B cell (primary cell): ENCODE measurements around the gene TCEAL2. TPM values are rescaled to one million over a fixed set of nuclear protein-coding genes. Genes with fewer than 3 reads are reported as not detected.
"Not testable (repeated sequence)": the region's sequence is repeated elsewhere in the genome, so short reads cannot be mapped to it uniquely, and the experiment has no call there.

Experiments used
- ATAC-seq: fragments of 200-7000 bp; cut with Tn5 transposase; one replicate; pipeline ENCODE4 v1.10.0; 2021; ENCODE audit warnings: low read depth, mild to moderate bottlenecking, moderate number of reproducible peaks, moderate library complexity
- CTCF ChIA-PET: fragments of 350-600 bp; sonication (Branson Sonifier 250); formaldehyde crosslinking; loops from one replicate; lab custom pipeline; 2021; ENCODE audit warnings: antibody characterized with exemption, inconsistent platforms; lab: Charles Lee
- POLR2A ChIA-PET: fragments of 350-600 bp; sonication (Branson Sonifier 250); formaldehyde crosslinking; loops from one replicate; lab custom pipeline; 2021; ENCODE audit warnings: antibody characterized with exemption; lab: Charles Lee
- DNase-seq: peaks from one replicate; pipeline ENCODE4 v3.0.0; 2013
- H2AFZ ChIP-seq: 2 replicates; pipeline ENCODE4 v1.6.1; 2012; ENCODE audit warnings: mild to moderate bottlenecking, low read depth, low read length; ENCODE audit not compliant: insufficient read depth, poor library complexity, severe bottlenecking
- H3K27ac ChIP-seq, 2 donors: 1 replicate in 1 of 2; 2 replicates in 1 of 2; pipeline ENCODE4 v1.5.1; 2012 to 2013; ENCODE audit warnings: low read length in 2 of 2, mild to moderate bottlenecking in 2 of 2, moderate library complexity in 1 of 2
- H3K27me3 ChIP-seq, 4 experiments: fragments of 200-600 bp in 1 of 4; sonication (generic) in 1 of 4; replicated peaks in 1 of 4; 1 replicate in 2 of 4; 2 replicates in 2 of 4; pipeline versions ENCODE4 v1.6.1 to v1.7.0; 2013 to 2016; ENCODE audit warnings: low read length in 3 of 4, mild to moderate bottlenecking in 2 of 4, mixed read lengths in 1 of 4, moderate library complexity in 1 of 4; ENCODE audit not compliant: insufficient read depth in 4 of 4, control insufficient read depth in 3 of 4; ENCODE audit errors: control extremely low read depth in 1 of 4
- H3K36me3 ChIP-seq, 2 experiments: replicated peaks in 1 of 2; 1 replicate in 1 of 2; 2 replicates in 1 of 2; pipeline versions ENCODE4 v1.6.1 to v1.7.1; 2013; ENCODE audit warnings: low read length in 1 of 2; ENCODE audit not compliant: insufficient read depth in 2 of 2, control insufficient read depth in 1 of 2; ENCODE audit errors: control extremely low read depth in 1 of 2, extremely low read depth in 1 of 2
- H3K4me1 ChIP-seq, 2 donors: fragments of 200-600 bp in 1 of 2; sonication (generic) in 1 of 2; 1 replicate in 1 of 2; 2 replicates in 1 of 2; pipeline versions ENCODE4 v1.5.1 to v1.6.1; 2013 to 2017; ENCODE audit warnings: low read length in 2 of 2; ENCODE audit not compliant: control insufficient read depth in 2 of 2, insufficient read depth in 2 of 2
- H3K4me2 ChIP-seq: replicated peaks from 2 replicates; pipeline ENCODE3; 2012; ENCODE audit warnings: mild to moderate bottlenecking, low read depth, low read length; ENCODE audit not compliant: poor library complexity, severe bottlenecking
- H3K4me3 ChIP-seq, 5 experiments: fragments of 200-600 bp in 1 of 5; sonication (generic) in 1 of 5; 1 replicate in 3 of 5; 2 replicates in 2 of 5; pipeline versions ENCODE4 v1.5.1 to v1.7.0; 2011 to 2016; ENCODE audit warnings: low read length in 4 of 5, mild to moderate bottlenecking in 4 of 5, low read depth in 2 of 5, control low read depth in 1 of 5, moderate library complexity in 1 of 5; ENCODE audit not compliant: insufficient read depth in 1 of 5; ENCODE audit errors: control extremely low read depth in 1 of 5, extremely low read depth in 1 of 5
- H3K79me2 ChIP-seq: fragments of 200-600 bp; sonication (generic); one replicate; pipeline ENCODE4 v1.6.0; 2016; ENCODE audit warnings: low read length; ENCODE audit not compliant: control insufficient read depth, insufficient read depth
- H3K9ac ChIP-seq: fragments of 200-600 bp; sonication (generic); 2 replicates; pipeline ENCODE4 v1.6.1; 2017; ENCODE audit warnings: mild to moderate bottlenecking, low read length, moderate library complexity
- H3K9me3 ChIP-seq, 3 donors: one replicate each; pipeline versions ENCODE4 v1.6.1 to v1.7.1; 2013; ENCODE audit warnings: low read length in 2 of 3; ENCODE audit not compliant: control insufficient read depth in 2 of 3, insufficient read depth in 1 of 3; ENCODE audit errors: control extremely low read depth in 1 of 3
- H4K20me1 ChIP-seq: 2 replicates; pipeline ENCODE4 v1.6.0; 2012; ENCODE audit warnings: mild to moderate bottlenecking, low read length; ENCODE audit not compliant: insufficient read depth, control insufficient read depth, poor library complexity, severe bottlenecking
- H3K27ac Mint-ChIP-seq: one replicate; pipeline ENCODE4 v1.8.0; 2021; ENCODE audit warnings: mixed read lengths
- H3K27me3 Mint-ChIP-seq: one replicate; pipeline ENCODE4 v1.8.0; 2021; ENCODE audit warnings: mixed read lengths
- H3K4me1 Mint-ChIP-seq: one replicate; pipeline ENCODE4 v1.8.0; 2021; ENCODE audit warnings: mixed read lengths
- H3K4me3 Mint-ChIP-seq: one replicate; pipeline ENCODE4 v1.8.0; 2021; ENCODE audit warnings: mixed read lengths
- H3K9me3 Mint-ChIP-seq: one replicate; pipeline ENCODE4 v1.8.0; 2022; ENCODE audit warnings: mixed read lengths; ENCODE audit not compliant: insufficient read depth
- EZH2 ChIP-seq: IDR thresholded peaks from 2 replicates; pipeline ENCODE4 v1.6.1; 2012; ENCODE audit warnings: borderline replicate concordance, low read depth, mild to moderate bottlenecking, moderate library complexity, low read length; ENCODE audit not compliant: insufficient read depth, poor library complexity, severe bottlenecking
- WGBS: methylation state at CpG from one replicate; pipeline ENCODE4 v1.1.5; 2013; ENCODE audit warnings: missing lambda C conversion rate; ENCODE audit not compliant: insufficient coverage; 5-methylcytosine and 5-hydroxymethylcytosine counted together
- intact Hi-C: fragments of 100-400 bp; cut with micrococcal nuclease; formaldehyde crosslinking; loops from one replicate; pipeline ENCODE4 v1.10.0; 2022
- polyA plus RNA-seq: library from polyadenylated mRNA; depleted of rRNA; stranded (reverse); fragments of >200 nt; gene quantifications from 2 replicates; pipeline ENCODE4 v1.2.3, GENCODE V29; 2012
- total RNA-seq, 2 donors: library from RNA; stranded (reverse); fragments of 120-200 nt in 1 of 2; gene quantifications; 1 replicate in 1 of 2; 2 replicates in 1 of 2; pipeline versions ENCODE4 v1.2.3 to v1.2.4, GENCODE V29; 2013 to 2022
- TF ChIP-seq, protein P1 (sequence below): fragments of 200-600 bp; IDR thresholded peaks from one replicate; pipeline ENCODE4 v1.8.0; 2022; ENCODE audit warnings: antibody characterized with exemption, mild to moderate bottlenecking

The TCEAL2 gene
- total and polyA plus RNA-seq, 2 donors (not counting 1 experiment from before 2014, with no cell fraction given), result not detected

DNA sequence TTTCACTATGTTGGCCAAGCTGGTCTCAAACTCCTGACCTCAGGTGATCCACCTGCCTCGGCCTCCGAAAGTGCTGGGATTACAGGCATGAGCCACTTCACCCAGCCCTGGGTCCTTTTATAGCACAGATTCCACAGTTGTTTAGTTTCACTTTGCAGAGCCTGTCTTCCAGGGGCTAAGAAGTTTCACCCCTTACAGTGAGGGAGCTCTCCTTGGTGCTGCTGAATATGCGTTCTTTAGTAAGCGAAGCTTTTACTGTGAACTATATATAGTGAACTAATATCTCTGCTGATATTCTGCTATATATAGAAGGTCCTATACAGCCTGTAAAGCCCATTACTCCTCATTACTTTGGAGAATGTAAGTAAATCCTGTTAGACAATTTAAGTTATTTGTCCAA lies 12.6 kb downstream of the TCEAL2 start:
- CTCF ChIA-PET, result no interaction called here
- Histone ChIP-seq H3K9me3 (no peaks in the 10 kb centered on the region), H3K79me2 (no peaks in the 10 kb centered on the region), H4K20me1 (no peaks in the 10 kb centered on the region), H3K4me1 (no peaks in the 10 kb centered on the region), H3K27ac (no peak overlapping the region), H3K4me3 (no peak overlapping the region), H3K9ac (no peak overlapping the region), H2AFZ (no peak overlapping the region), H3K27me3 (no peaks in the 10 kb centered on the region), H3K36me3 (no peaks in the 10 kb centered on the region), H3K4me2 (no peak overlapping the region)
- intact Hi-C loops, result no loop called here
- WGBS, result no CpG with 5 or more reads among the region's 4 CpGs
- Mint-ChIP-seq H3K4me3 (no peak overlapping the region), H3K9me3 (no peaks in the 10 kb centered on the region), H3K27ac (no peak overlapping the region), H3K27me3 (peaks cover 6% of the 10 kb centered on the region), H3K4me1 (no peaks in the 10 kb centered on the region)
- no peak for DNase-seq
- POLR2A ChIA-PET, result no interaction called here
- no peak for ATAC-seq
- TF ChIP-seq, protein P1, sequence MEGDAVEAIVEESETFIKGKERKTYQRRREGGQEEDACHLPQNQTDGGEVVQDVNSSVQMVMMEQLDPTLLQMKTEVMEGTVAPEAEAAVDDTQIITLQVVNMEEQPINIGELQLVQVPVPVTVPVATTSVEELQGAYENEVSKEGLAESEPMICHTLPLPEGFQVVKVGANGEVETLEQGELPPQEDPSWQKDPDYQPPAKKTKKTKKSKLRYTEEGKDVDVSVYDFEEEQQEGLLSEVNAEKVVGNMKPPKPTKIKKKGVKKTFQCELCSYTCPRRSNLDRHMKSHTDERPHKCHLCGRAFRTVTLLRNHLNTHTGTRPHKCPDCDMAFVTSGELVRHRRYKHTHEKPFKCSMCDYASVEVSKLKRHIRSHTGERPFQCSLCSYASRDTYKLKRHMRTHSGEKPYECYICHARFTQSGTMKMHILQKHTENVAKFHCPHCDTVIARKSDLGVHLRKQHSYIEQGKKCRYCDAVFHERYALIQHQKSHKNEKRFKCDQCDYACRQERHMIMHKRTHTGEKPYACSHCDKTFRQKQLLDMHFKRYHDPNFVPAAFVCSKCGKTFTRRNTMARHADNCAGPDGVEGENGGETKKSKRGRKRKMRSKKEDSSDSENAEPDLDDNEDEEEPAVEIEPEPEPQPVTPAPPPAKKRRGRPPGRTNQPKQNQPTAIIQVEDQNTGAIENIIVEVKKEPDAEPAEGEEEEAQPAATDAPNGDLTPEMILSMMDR, result no peak
- no peak for TF ChIP-seq EZH2

DNA sequence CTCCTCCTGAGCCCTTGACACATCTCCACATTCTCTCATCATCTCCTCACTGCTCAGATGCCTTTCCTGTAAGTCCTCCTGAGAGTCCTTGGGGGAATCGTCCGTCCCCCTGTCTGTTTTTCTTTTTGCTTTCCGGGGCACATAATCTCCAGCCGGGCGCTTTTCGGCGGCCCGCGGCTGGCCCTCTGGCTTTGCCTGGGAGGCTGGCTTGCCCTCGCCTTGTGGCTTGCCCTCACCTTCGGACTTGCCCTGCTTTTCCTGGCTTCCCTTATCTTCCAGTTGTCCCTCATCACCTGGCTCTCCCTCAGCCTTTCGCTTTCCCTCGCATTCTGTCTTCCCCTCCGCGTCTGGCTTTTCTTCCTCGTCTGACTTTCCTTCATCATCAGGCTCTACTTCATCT lies 15.4 kb downstream of the TCEAL2 start:
- H3K4me3 ChIP-seq, DNase-seq, POLR2A ChIA-PET, H3K4me2 ChIP-seq, H3K4me3 Mint-ChIP-seq, H3K79me2 ChIP-seq, H3K9ac ChIP-seq, CTCF ChIA-PET, H2AFZ ChIP-seq, H4K20me1 ChIP-seq, H3K9me3 Mint-ChIP-seq, H3K36me3 ChIP-seq, ATAC-seq, H3K4me1 Mint-ChIP-seq, H3K27ac Mint-ChIP-seq, H3K27me3 ChIP-seq, H3K27ac ChIP-seq, H3K4me1 ChIP-seq, H3K9me3 ChIP-seq, intact Hi-C loops: not testable (repeated sequence)
- H3K27me3 Mint-ChIP-seq, result peaks cover 20% of the 10 kb centered on the region
- WGBS, result no CpG with 5 or more reads among the region's 16 CpGs

DNA sequence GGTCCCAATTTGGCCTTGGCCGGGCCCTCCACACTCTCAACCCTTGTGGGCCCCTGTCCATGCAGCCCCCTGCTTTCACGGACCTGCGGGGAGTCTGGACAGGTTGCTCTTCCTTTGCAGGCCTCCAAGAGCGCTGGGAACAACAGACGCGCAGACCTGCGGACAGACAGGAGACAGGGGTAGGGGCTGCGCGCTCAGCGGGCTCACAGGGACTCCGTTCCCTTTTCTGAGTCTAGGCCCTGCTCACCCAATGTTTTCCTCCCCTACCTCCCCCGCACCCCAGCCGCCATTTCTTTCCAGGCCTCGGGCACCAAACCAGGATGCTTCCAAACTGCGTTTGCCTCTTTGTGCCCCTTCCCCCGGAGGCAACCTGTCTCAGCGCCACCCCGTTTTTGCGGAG lies 16.2 kb downstream of the TCEAL2 start:
- H2AFZ ChIP-seq, H3K4me3 ChIP-seq, H3K79me2 ChIP-seq, H4K20me1 ChIP-seq, H3K27ac ChIP-seq, H3K4me2 ChIP-seq, H3K4me3 Mint-ChIP-seq, H3K27me3 ChIP-seq, H3K9ac ChIP-seq, CTCF ChIA-PET, H3K4me1 Mint-ChIP-seq, H3K4me1 ChIP-seq, ATAC-seq, H3K27ac Mint-ChIP-seq, intact Hi-C loops, DNase-seq, POLR2A ChIA-PET, H3K9me3 ChIP-seq, H3K9me3 Mint-ChIP-seq, H3K36me3 ChIP-seq: not testable (repeated sequence)
- WGBS, result 19% methylated on average over 12 of the region's 19 CpGs
- peaks cover 19% of the 10 kb centered on the region for H3K27me3 Mint-ChIP-seq
